HCT116 (cell line): Measurements from ENCODE around the gene SMTNL2. TPM values are rescaled to one million over a fixed set of nuclear protein-coding genes. Genes with fewer than 3 reads are reported as not detected.

Experiments
- ATAC-seq: fragments of 200-7000 bp; cut with Tn5 transposase; 2 replicates; pipeline ENCODE4 v1.9.1; 2020; ENCODE audit warnings: mild to moderate bottlenecking, moderate library complexity
- BruUV-seq: library from RNA; stranded (reverse); fragments of 400-500 nt; replicated peaks from 2 replicates; lab custom pipeline; 2021; lab: Mats Ljungman, UMichigan
- CTCF ChIA-PET: fragments of 300-600 bp; sonication (Branson Sonifier 250); formaldehyde crosslinking; loops from one replicate; lab custom pipeline; 2021; ENCODE audit warnings: antibody characterized with exemption; lab: Charles Lee
- POLR2A ChIA-PET: fragments of 300-600, 350-600 bp; sonication (Branson Sonifier 250); formaldehyde crosslinking; loops from one replicate; lab custom pipeline; 2021; ENCODE audit warnings: antibody characterized with exemption; lab: Charles Lee
- RAD21 ChIA-PET, 2 experiments: fragments of 300-600 bp; sonication (Branson Sonifier 250); formaldehyde crosslinking; loops; one replicate each; lab custom pipeline; 2023; ENCODE audit warnings: low total read pairs in 2 of 2; ENCODE audit not compliant: uncharacterized antibody in 2 of 2, unreplicated experiment in 2 of 2, low non-redundant PET in 1 of 2; lab: Charles Lee
- DNase-seq: peaks from one replicate; pipeline ENCODE4 v3.0.0-alpha.2; 2010; ENCODE audit warnings: low read depth, low spot score
- H2AFZ ChIP-seq: fragments of 200-600 bp; shearing (Covaris generic), sonication (generic); 2 replicates; pipeline ENCODE4 v1.6.1; 2017; ENCODE audit warnings: low read depth, mixed run types, mixed read lengths, antibody characterized with exemption, low read length; ENCODE audit not compliant: poor library complexity, severe bottlenecking
- H3K27ac ChIP-seq: 2 replicates; pipeline ENCODE4 v1.5.1; 2012; ENCODE audit warnings: low read depth, low read length
- H3K27me3 ChIP-seq: fragments of 200-600 bp; sonication (generic); 2 replicates; pipeline ENCODE4 v1.6.1; 2016; ENCODE audit warnings: mixed run types, low read length, mixed read lengths; ENCODE audit not compliant: insufficient read depth
- H3K36me3 ChIP-seq, 2 experiments: fragments of 200-500 bp in 1 of 2; fragments of 200-600 bp in 1 of 2; sonication (Bioruptor generic) in 1 of 2; sonication (generic) in 1 of 2; 2 replicates each; pipeline versions ENCODE4 v1.5.1 to v1.6.1; 2014 to 2016; ENCODE audit warnings: low read length in 2 of 2, inconsistent platforms in 1 of 2, mixed read lengths in 1 of 2, mixed run types in 1 of 2; ENCODE audit not compliant: insufficient read depth in 2 of 2, control insufficient read depth in 1 of 2
- H3K4me1 ChIP-seq, 2 experiments: fragments of 200-600 bp in 1 of 2; sonication (generic) in 1 of 2; 2 replicates each; pipeline versions ENCODE4 v1.5.1 to v1.6.1; 2012 to 2017; ENCODE audit warnings: low read length in 2 of 2, inconsistent platforms in 1 of 2, mild to moderate bottlenecking in 1 of 2, mixed read lengths in 1 of 2, mixed run types in 1 of 2, moderate library complexity in 1 of 2; ENCODE audit not compliant: insufficient read depth in 2 of 2, control insufficient read depth in 1 of 2
- H3K4me2 ChIP-seq: fragments of 200-600 bp; sonication (generic); 2 replicates; pipeline ENCODE4 v1.6.1; 2017; ENCODE audit warnings: mixed run types, low read length, mixed read lengths
- H3K4me3 ChIP-seq, 2 experiments: fragments of 200-600 bp in 1 of 2; sonication (generic) in 1 of 2; replicated peaks in 1 of 2; 2 replicates each; pipeline ENCODE4 v1.5.1; 2011 to 2016; ENCODE audit warnings: low read length in 2 of 2, control low read depth in 1 of 2, low read depth in 1 of 2, mild to moderate bottlenecking in 1 of 2, mixed read lengths in 1 of 2, mixed run types in 1 of 2
- H3K79me2 ChIP-seq: fragments of 200-600 bp; sonication (generic); 2 replicates; pipeline ENCODE4 v1.6.1; 2017; ENCODE audit warnings: mild to moderate bottlenecking, mixed run types, low read length, moderate library complexity, mixed read lengths; ENCODE audit not compliant: insufficient read depth
- H3K9ac ChIP-seq: fragments of 200-600 bp; sonication (generic); 2 replicates; pipeline ENCODE4 v1.6.1; 2016; ENCODE audit warnings: low read length, mixed read lengths
- H3K9me2 ChIP-seq: fragments of 200-600 bp; sonication (generic), shearing (Covaris generic); 2 replicates; pipeline ENCODE4 v1.6.1; 2017; ENCODE audit warnings: mixed run types, mild to moderate bottlenecking, moderate library complexity; ENCODE audit not compliant: insufficient read depth
- H3K9me3 ChIP-seq, 2 experiments: fragments of 200-500 bp in 1 of 2; fragments of 200-600 bp in 1 of 2; sonication (Bioruptor generic) in 1 of 2; sonication (generic) in 1 of 2; 2 replicates each; pipeline ENCODE4 v1.6.1; 2014 to 2017; ENCODE audit warnings: low read length in 2 of 2, mixed read lengths in 2 of 2, inconsistent platforms in 1 of 2, low read depth in 1 of 2, mild to moderate bottlenecking in 1 of 2, mixed run types in 1 of 2, moderate library complexity in 1 of 2; ENCODE audit not compliant: control insufficient read depth in 1 of 2, insufficient read depth in 1 of 2
- H4K20me1 ChIP-seq: fragments of 200-600 bp; sonication (generic), shearing (Covaris generic); 2 replicates; pipeline ENCODE4 v1.6.1; 2017; ENCODE audit warnings: mixed run types, mild to moderate bottlenecking, moderate library complexity; ENCODE audit not compliant: insufficient read depth
- CBX3 ChIP-seq: IDR thresholded peaks from 2 replicates; pipeline ENCODE4 v1.6.1; 2012; ENCODE audit warnings: low read depth
- CEBPB ChIP-seq: IDR thresholded peaks from 2 replicates; pipeline ENCODE4 v1.6.1; 2012; ENCODE audit warnings: low read depth
- EZH2 ChIP-seq: fragments of 200-600 bp; sonication (generic); IDR thresholded peaks from 2 replicates; pipeline ENCODE4 v1.6.1; 2017; ENCODE audit warnings: antibody characterized with exemption, mixed run types
- EZH2phosphoT487 ChIP-seq: fragments of 200-600 bp; IDR thresholded peaks from 2 replicates; pipeline ENCODE4 v1.6.1; 2018; ENCODE audit warnings: antibody characterized with exemption, borderline replicate concordance
- FOSL1 ChIP-seq: IDR thresholded peaks from 2 replicates; pipeline ENCODE4 v1.6.1; 2012; ENCODE audit warnings: low read depth
- JUND ChIP-seq: IDR thresholded peaks from 2 replicates; pipeline ENCODE4 v1.6.1; 2012
- POLR2A ChIP-seq: IDR thresholded peaks from 2 replicates; pipeline ENCODE4 v1.7.0; 2011; ENCODE audit warnings: borderline replicate concordance; ENCODE audit not compliant: insufficient read depth, insufficient read length; ENCODE audit errors: extremely low read depth
- RAD21 ChIP-seq: IDR thresholded peaks from 2 replicates; pipeline ENCODE4 v1.6.1; 2012; ENCODE audit warnings: low read depth, mild to moderate bottlenecking
- SIN3A ChIP-seq: IDR thresholded peaks from 2 replicates; pipeline ENCODE4 v1.6.1; 2012; ENCODE audit warnings: low read depth
- SP1 ChIP-seq: IDR thresholded peaks from 2 replicates; pipeline ENCODE4 v1.6.1; 2012; ENCODE audit warnings: low read depth
- SRF ChIP-seq: IDR thresholded peaks from 2 replicates; pipeline ENCODE4 v1.6.1; 2012; ENCODE audit warnings: low read depth
- YY1 ChIP-seq: IDR thresholded peaks from 2 replicates; pipeline ENCODE4 v1.6.1; 2011; ENCODE audit warnings: low read length, low read depth, moderate library complexity, mild to moderate bottlenecking; ENCODE audit not compliant: insufficient replicate concordance; ENCODE audit errors: extremely low read depth
- intact Hi-C: fragments of 100-400 bp; cut with micrococcal nuclease; formaldehyde crosslinking; loops from 2 replicates; pipeline ENCODE4 v1.10.0; 2022
- total RNA-seq: library from RNA; stranded (reverse); gene quantifications from one replicate; pipeline ENCODE4 v1.2.1, GENCODE V29; 2021; ENCODE audit not compliant: unreplicated experiment
- TF ChIP-seq, protein P1 (sequence below), 3 experiments: fragments of 200-600 bp in 1 of 3; sonication (generic) in 1 of 3; IDR thresholded peaks in 2 of 3; conservative IDR thresholded peaks in 1 of 3; 2 replicates each; pipeline ENCODE4 v1.5.1; 2012 to 2017; ENCODE audit warnings: low read depth in 2 of 3, low read length in 2 of 3, antibody characterized with exemption in 1 of 3, borderline replicate concordance in 1 of 3, control low read depth in 1 of 3, mild to moderate bottlenecking in 1 of 3, mixed read lengths in 1 of 3, mixed run types in 1 of 3, moderate library complexity in 1 of 3; ENCODE audit not compliant: insufficient read depth in 1 of 3
- TF ChIP-seq, protein P2 (sequence below): IDR thresholded peaks from 2 replicates; pipeline ENCODE4 v1.6.1; 2011; ENCODE audit warnings: mild to moderate bottlenecking, low read length, moderate library complexity; ENCODE audit not compliant: insufficient replicate concordance; ENCODE audit errors: extremely low read depth

SMTNL2 gene
- total RNA-seq, 1 experiment from 2014 or later, result 2.3 TPM

DNA sequence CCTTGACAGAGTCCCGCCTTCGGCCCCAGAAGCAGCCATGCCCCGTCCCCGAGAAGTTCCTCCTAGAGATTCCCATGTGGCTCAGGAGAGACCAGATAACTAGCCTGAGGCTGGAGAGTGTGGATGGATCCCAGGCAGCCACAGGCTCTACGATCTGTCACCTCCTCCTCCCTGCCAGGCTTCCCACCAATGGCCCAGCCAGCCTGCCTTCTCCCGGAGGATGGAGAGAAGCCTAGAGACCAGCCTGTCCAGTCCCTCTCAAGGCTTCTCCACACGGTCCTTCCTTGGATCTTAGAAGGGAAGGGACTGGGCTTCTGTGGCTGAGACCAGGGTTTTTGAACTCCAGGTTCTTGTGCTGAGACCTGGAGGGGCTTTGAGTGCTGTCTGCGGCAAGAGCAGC lies 1.6 kb upstream of the SMTNL2 start:
- Histone ChIP-seq H4K20me1 (no peaks in the 10 kb centered on the region), H3K4me3 (no peak overlapping the region), H3K27ac (no peak overlapping the region), H3K79me2 (no peaks in the 10 kb centered on the region), H3K27me3 (peaks cover 5% of the 10 kb centered on the region; the same call in 1 of the 2 replicates), H3K4me2 (no peak overlapping the region), H2AFZ (no peak overlapping the region), H3K9ac (no peak overlapping the region)
- POLR2A ChIA-PET, result no interaction called here
- no peak for DNase-seq
- no TSS peak for BruUV-seq
- CTCF ChIA-PET, result interaction anchor here (0.6 kb wide), 1 partner anchor 18 kb away, joined by 3 read pairs; no protein-coding TSS in a partner anchor
- RAD21 ChIA-PET, result no interaction called here
- no peak for ATAC-seq
- TF ChIP-seq FOSL1 (no peak), SRF (no peak), CEBPB (no peak), EZH2 (no peak), SIN3A (no peak), YY1 (no peak), SP1 (no peak), RAD21 (no peak), JUND (no peak), POLR2A (no peak), CBX3 (no peak), EZH2phosphoT487 (no peak)
- TF ChIP-seq, protein P1, sequence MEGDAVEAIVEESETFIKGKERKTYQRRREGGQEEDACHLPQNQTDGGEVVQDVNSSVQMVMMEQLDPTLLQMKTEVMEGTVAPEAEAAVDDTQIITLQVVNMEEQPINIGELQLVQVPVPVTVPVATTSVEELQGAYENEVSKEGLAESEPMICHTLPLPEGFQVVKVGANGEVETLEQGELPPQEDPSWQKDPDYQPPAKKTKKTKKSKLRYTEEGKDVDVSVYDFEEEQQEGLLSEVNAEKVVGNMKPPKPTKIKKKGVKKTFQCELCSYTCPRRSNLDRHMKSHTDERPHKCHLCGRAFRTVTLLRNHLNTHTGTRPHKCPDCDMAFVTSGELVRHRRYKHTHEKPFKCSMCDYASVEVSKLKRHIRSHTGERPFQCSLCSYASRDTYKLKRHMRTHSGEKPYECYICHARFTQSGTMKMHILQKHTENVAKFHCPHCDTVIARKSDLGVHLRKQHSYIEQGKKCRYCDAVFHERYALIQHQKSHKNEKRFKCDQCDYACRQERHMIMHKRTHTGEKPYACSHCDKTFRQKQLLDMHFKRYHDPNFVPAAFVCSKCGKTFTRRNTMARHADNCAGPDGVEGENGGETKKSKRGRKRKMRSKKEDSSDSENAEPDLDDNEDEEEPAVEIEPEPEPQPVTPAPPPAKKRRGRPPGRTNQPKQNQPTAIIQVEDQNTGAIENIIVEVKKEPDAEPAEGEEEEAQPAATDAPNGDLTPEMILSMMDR (IDR thresholded peaks at IDR 0.05 in 2 of 3, conservative IDR thresholded peaks at IDR 0.05 in 1 of 3; ENCODE audit: borderline replicate concordance in 1 of 3, insufficient read depth in 1 of 3, low read depth in 2 of 3, low read length in 2 of 3), result no peak
- TF ChIP-seq, protein P2, sequence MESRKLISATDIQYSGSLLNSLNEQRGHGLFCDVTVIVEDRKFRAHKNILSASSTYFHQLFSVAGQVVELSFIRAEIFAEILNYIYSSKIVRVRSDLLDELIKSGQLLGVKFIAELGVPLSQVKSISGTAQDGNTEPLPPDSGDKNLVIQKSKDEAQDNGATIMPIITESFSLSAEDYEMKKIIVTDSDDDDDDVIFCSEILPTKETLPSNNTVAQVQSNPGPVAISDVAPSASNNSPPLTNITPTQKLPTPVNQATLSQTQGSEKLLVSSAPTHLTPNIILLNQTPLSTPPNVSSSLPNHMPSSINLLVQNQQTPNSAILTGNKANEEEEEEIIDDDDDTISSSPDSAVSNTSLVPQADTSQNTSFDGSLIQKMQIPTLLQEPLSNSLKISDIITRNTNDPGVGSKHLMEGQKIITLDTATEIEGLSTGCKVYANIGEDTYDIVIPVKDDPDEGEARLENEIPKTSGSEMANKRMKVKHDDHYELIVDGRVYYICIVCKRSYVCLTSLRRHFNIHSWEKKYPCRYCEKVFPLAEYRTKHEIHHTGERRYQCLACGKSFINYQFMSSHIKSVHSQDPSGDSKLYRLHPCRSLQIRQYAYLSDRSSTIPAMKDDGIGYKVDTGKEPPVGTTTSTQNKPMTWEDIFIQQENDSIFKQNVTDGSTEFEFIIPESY, result no peak
- TF ChIP-seq, all 23 proteins: peak for 0
- Histone ChIP-seq H3K9me3 (no peaks in the 10 kb centered on the region), H3K36me3 (no peaks in the 10 kb centered on the region), H3K9me2 (no peaks in the 10 kb centered on the region), H3K4me1 (peaks cover 5 to 23% of the 10 kb centered on the region in 2 experiments; a peak in 3 of 4 replicates)
- intact Hi-C loops, result no loop called here
